SK-N-SH (cell line): ENCODE measurements around the gene FAM240A. TPM values are rescaled to one million over a fixed set of nuclear protein-coding genes. Genes with fewer than 3 reads are reported as not detected.

Experiments used
- CTCF ChIA-PET: fragments of 300-600, 350-600 bp; formaldehyde crosslinking; extraction: SDS; loops from one replicate; lab custom pipeline; 2021; lab: Yijun Ruan, JAX
- POLR2A ChIA-PET: fragments of 350-600 bp; sonication (Branson Sonifier 250); formaldehyde crosslinking; extraction: SDS; loops from one replicate; lab custom pipeline; 2020; ENCODE audit warnings: antibody characterized with exemption, inconsistent platforms; lab: Yijun Ruan, JAX
- DNase-seq: peaks from one replicate; pipeline ENCODE4 v3.0.0; 2012
- H2AFZ ChIP-seq: fragments of 200-600 bp; sonication (generic); 2 replicates; pipeline ENCODE4 v1.8.1; 2016; ENCODE audit warnings: antibody characterized with exemption, mild to moderate bottlenecking, low read depth
- H3F3A ChIP-seq: fragments of 200-600 bp; sonication (generic); replicated peaks from 2 replicates; pipeline ENCODE3; 2016; ENCODE audit warnings: antibody characterized with exemption, mild to moderate bottlenecking; ENCODE audit not compliant: insufficient read depth
- H3K27ac ChIP-seq, 2 experiments: fragments of 200-500 bp in 1 of 2; fragments of 200-600 bp in 1 of 2; sonication (Bioruptor generic) in 1 of 2; sonication (generic), shearing (Covaris generic) in 1 of 2; 2 replicates each; pipeline versions ENCODE4 v1.5.1 to v1.6.1; 2014 to 2016; ENCODE audit warnings: low read depth in 2 of 2, inconsistent platforms in 1 of 2, low read length in 1 of 2, mild to moderate bottlenecking in 1 of 2, mixed read lengths in 1 of 2
- H3K27me3 ChIP-seq: fragments of 200-600 bp; sonication (generic), shearing (Covaris generic); 2 replicates; pipeline ENCODE4 v1.6.1; 2016; ENCODE audit warnings: mixed run types; ENCODE audit not compliant: insufficient read depth
- H3K36me3 ChIP-seq, 2 experiments: fragments of 200-500 bp in 1 of 2; fragments of 200-600 bp in 1 of 2; sonication (Bioruptor generic) in 1 of 2; sonication (generic) in 1 of 2; replicated peaks in 1 of 2; 2 replicates each; pipeline versions ENCODE3 to v1.5.1; 2014 to 2016; ENCODE audit warnings: low read length in 1 of 2, mild to moderate bottlenecking in 1 of 2; ENCODE audit not compliant: insufficient read depth in 2 of 2, control insufficient read depth in 1 of 2
- H3K4me1 ChIP-seq, 2 experiments: fragments of 200-500 bp in 1 of 2; fragments of 200-600 bp in 1 of 2; sonication (Bioruptor generic) in 1 of 2; sonication (generic), shearing (Covaris generic) in 1 of 2; 2 replicates each; pipeline versions ENCODE4 v1.5.1 to v1.6.1; 2014 to 2016; ENCODE audit warnings: low read depth in 1 of 2, low read length in 1 of 2, mixed run types in 1 of 2; ENCODE audit not compliant: insufficient read depth in 2 of 2, control insufficient read depth in 1 of 2
- H3K4me2 ChIP-seq: fragments of 200-600 bp; sonication (generic), shearing (Covaris generic); 2 replicates; pipeline ENCODE4 v1.6.1; 2017; ENCODE audit warnings: mixed run types
- H3K4me3 ChIP-seq, 2 experiments: fragments of 200-500 bp in 1 of 2; fragments of 200-600 bp in 1 of 2; sonication (Bioruptor generic) in 1 of 2; sonication (generic), shearing (Covaris generic) in 1 of 2; 2 replicates each; pipeline versions ENCODE4 v1.5.1 to v1.8.1; 2014 to 2016; ENCODE audit warnings: low read depth in 2 of 2, inconsistent platforms in 1 of 2, low read length in 1 of 2, mild to moderate bottlenecking in 1 of 2, mixed read lengths in 1 of 2, moderate library complexity in 1 of 2
- H3K79me2 ChIP-seq: fragments of 200-600 bp; sonication (generic); 2 replicates; pipeline ENCODE4 v1.8.1; 2017; ENCODE audit warnings: mild to moderate bottlenecking; ENCODE audit not compliant: insufficient read depth
- H3K9ac ChIP-seq: fragments of 200-600 bp; sonication (generic); 2 replicates; pipeline ENCODE4 v1.6.1; 2017; ENCODE audit warnings: mixed run types
- H3K9me2 ChIP-seq: fragments of 200-600 bp; sonication (generic); 2 replicates; pipeline ENCODE4 v1.6.1; 2017; ENCODE audit warnings: mixed run types
- H3K9me3 ChIP-seq: fragments of 200-600 bp; sonication (generic); 2 replicates; pipeline ENCODE4 v1.6.1; 2017; ENCODE audit warnings: mixed run types, mild to moderate bottlenecking, moderate library complexity
- H4K20me1 ChIP-seq: fragments of 200-600 bp; sonication (generic); 2 replicates; pipeline ENCODE4 v1.6.1; 2017; ENCODE audit warnings: mild to moderate bottlenecking, mixed run types; ENCODE audit not compliant: insufficient read depth
- ELF1 ChIP-seq: IDR thresholded peaks from 2 replicates; pipeline ENCODE4 v1.4.0; 2012
- EP300 ChIP-seq, 2 experiments: IDR thresholded peaks; 2 replicates each; pipeline versions ENCODE4 v1.4.0 to v1.6.1; 2012; ENCODE audit warnings: borderline replicate concordance in 1 of 2, low read depth in 1 of 2, low read length in 1 of 2
- FOSL2 ChIP-seq: IDR thresholded peaks from 2 replicates; pipeline ENCODE4 v1.4.0; 2012; ENCODE audit warnings: low read depth, mild to moderate bottlenecking, moderate library complexity, borderline replicate concordance
- FOXJ3 ChIP-seq: sonication (generic); formaldehyde crosslinking; IDR thresholded peaks from 2 replicates; pipeline ENCODE4 v1.5.1; 2020; ENCODE audit warnings: mild to moderate bottlenecking, missing genetic modification reagents
- POLR2AphosphoS5 ChIP-seq: IDR thresholded peaks from 2 replicates; pipeline ENCODE4 v1.6.1; 2012; ENCODE audit warnings: low read depth, low read length
- RCOR1 ChIP-seq: fragments of 150-350 bp; IDR thresholded peaks from 2 replicates; pipeline ENCODE4 v1.6.1; 2017; ENCODE audit warnings: antibody characterized with exemption, low read length
- RFX5 ChIP-seq: IDR thresholded peaks from 2 replicates; pipeline ENCODE4 v1.6.1; 2012; ENCODE audit warnings: mild to moderate bottlenecking, improper control_type of control experiment, low read length
- RXRA ChIP-seq: IDR thresholded peaks from 2 replicates; pipeline ENCODE4 v1.4.0; 2012; ENCODE audit warnings: low read depth, mild to moderate bottlenecking, borderline replicate concordance
- SMC3 ChIP-seq: IDR thresholded peaks from 2 replicates; pipeline ENCODE4 v1.6.1; 2012; ENCODE audit warnings: low read depth, low read length, improper control_type of control experiment
- TAF1 ChIP-seq: IDR thresholded peaks from 2 replicates; pipeline ENCODE4 v1.6.1; 2012; ENCODE audit warnings: low read depth, mild to moderate bottlenecking, low read length, moderate library complexity, borderline replicate concordance
- TCF12 ChIP-seq: IDR thresholded peaks from 2 replicates; pipeline ENCODE4 v1.4.0; 2012
- WGBS: methylation state at CpG from one replicate; pipeline ENCODE4 v1.1.6; 2017; ENCODE audit warnings: low lambda C conversion rate; 5-methylcytosine and 5-hydroxymethylcytosine counted together
- polyA plus RNA-seq, 3 experiments: library from polyadenylated mRNA; depleted of rRNA; stranded (reverse); fragments of >200 nt; gene quantifications; 2 replicates each; pipeline ENCODE4 v1.2.3, GENCODE V29; 2012
- TF ChIP-seq, protein P1 (sequence below): IDR thresholded peaks from 2 replicates; pipeline ENCODE4 v1.6.1; 2012; ENCODE audit warnings: mild to moderate bottlenecking, low read depth, low read length, moderate library complexity

FAM240A gene
- polyA plus RNA-seq, 1 of the 3 experiments (the other 2 are of a cell fraction) = not detected

- TF ChIP-seq, protein P1, sequence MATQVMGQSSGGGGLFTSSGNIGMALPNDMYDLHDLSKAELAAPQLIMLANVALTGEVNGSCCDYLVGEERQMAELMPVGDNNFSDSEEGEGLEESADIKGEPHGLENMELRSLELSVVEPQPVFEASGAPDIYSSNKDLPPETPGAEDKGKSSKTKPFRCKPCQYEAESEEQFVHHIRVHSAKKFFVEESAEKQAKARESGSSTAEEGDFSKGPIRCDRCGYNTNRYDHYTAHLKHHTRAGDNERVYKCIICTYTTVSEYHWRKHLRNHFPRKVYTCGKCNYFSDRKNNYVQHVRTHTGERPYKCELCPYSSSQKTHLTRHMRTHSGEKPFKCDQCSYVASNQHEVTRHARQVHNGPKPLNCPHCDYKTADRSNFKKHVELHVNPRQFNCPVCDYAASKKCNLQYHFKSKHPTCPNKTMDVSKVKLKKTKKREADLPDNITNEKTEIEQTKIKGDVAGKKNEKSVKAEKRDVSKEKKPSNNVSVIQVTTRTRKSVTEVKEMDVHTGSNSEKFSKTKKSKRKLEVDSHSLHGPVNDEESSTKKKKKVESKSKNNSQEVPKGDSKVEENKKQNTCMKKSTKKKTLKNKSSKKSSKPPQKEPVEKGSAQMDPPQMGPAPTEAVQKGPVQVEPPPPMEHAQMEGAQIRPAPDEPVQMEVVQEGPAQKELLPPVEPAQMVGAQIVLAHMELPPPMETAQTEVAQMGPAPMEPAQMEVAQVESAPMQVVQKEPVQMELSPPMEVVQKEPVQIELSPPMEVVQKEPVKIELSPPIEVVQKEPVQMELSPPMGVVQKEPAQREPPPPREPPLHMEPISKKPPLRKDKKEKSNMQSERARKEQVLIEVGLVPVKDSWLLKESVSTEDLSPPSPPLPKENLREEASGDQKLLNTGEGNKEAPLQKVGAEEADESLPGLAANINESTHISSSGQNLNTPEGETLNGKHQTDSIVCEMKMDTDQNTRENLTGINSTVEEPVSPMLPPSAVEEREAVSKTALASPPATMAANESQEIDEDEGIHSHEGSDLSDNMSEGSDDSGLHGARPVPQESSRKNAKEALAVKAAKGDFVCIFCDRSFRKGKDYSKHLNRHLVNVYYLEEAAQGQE = no peak
- TF ChIP-seq TCF12 = no peak
Measured at GRCh38 chr3:46619845-46620778, 7.8 kb downstream of the FAM240A start (continued).

- DNase-seq = no peak
- Histone ChIP-seq H2AFZ (no peak overlapping the region), H3F3A (no peaks in the 10 kb centered on the region), H3K9me3 (no peaks in the 10 kb centered on the region), H3K4me3 (no peak overlapping the region), H3K27me3 (no peaks in the 10 kb centered on the region; the same call in 1 of the 2 replicates), H3K4me1 (no peaks in the 10 kb centered on the region; a peak in 1 of 4 replicates), H3K4me2 (no peak overlapping the region)
- 35% methylated on average over 2 of the region's 2 CpGs for WGBS
- POLR2A ChIA-PET = no interaction called here
- TF ChIP-seq RFX5 = no peak
- TF ChIP-seq, all 33 proteins: peak for 0
- CTCF ChIA-PET = no interaction called here
- no peaks in the 10 kb centered on the region for H3K79me2 ChIP-seq
- H3K27ac ChIP-seq = no peak overlapping the region
- no peaks in the 10 kb centered on the region for H3K36me3 ChIP-seq
- no peak overlapping the region for H3K9ac ChIP-seq
- H3K9me2 ChIP-seq = no peaks in the 10 kb centered on the region
- H4K20me1 ChIP-seq = no peaks in the 10 kb centered on the region
Measured at GRCh38 chr3:46624533-46624932, 12.2 kb downstream of the FAM240A start.

DNA sequence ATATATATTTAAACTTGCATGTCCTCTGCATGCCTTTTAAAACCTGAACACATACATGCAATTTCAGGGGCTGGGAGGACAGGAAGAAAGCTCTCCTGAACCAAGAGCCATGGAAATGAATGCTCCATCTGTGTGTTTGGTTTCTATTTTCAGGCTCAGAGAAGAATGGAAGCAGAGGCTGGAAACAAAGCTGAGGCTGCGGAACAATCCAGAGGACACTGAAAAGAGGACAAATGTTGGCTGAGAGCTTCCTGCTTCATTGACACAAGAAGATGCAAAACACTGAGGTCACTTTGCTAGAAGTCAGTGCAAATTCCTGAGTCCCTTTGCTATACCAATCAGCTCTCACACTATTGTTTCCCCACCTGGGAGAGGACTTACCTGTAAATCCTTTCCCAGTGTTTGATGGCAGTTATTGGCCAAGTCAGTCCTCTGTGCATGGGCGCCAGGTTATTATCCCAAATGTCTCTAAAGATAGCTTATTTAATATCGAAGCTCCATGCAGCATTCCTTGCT is 12.7 kb downstream of the FAM240A start:
- Histone ChIP-seq H3K4me1 (no peaks in the 10 kb centered on the region; a peak in 1 of 4 replicates), H3K9me3 (no peaks in the 10 kb centered on the region), H3K9ac (no peak overlapping the region), H3K27ac (no peak overlapping the region), H3K79me2 (no peaks in the 10 kb centered on the region), H3K27me3 (no peaks in the 10 kb centered on the region; the same call in 1 of the 2 replicates), H3K4me3 (no peak overlapping the region), H2AFZ (no peak overlapping the region), H3K4me2 (no peak overlapping the region), H4K20me1 (no peaks in the 10 kb centered on the region), H3K9me2 (no peaks in the 10 kb centered on the region), H3K36me3 (no peaks in the 10 kb centered on the region), H3F3A (no peaks in the 10 kb centered on the region)
- ChIA-PET CTCF (interaction anchor here (1.2 kb wide), 1 partner anchor 136 kb away, joined by 4 read pairs; no protein-coding TSS in a partner anchor), POLR2A (no interaction called here)
- no peak for DNase-seq
- 46% methylated on average over 3 of the region's 3 CpGs for WGBS
- TF ChIP-seq SMC3 (no peak), FOXJ3 (CRISPR knock-in tag) (no peak), RCOR1 (no peak), FOSL2 (no peak), EP300 (IDR thresholded peaks at IDR 0.05; ENCODE audit: borderline replicate concordance in 1 of 2, low read depth in 1 of 2, low read length in 1 of 2) (no peak), RXRA (no peak), POLR2AphosphoS5 (no peak), ELF1 (no peak), TAF1 (no peak)
